ENCODE measurements around the gene MROH9.

GRCh38 chr1:171081763-171082201 lies 146.4 kb downstream of the MROH9 start:
- TF ChIP-seq ZNF791 (tag by site-specific recombination; IDR thresholded peaks at IDR 0.05): no peak
- TF ChIP-seq ZNF138 (tag by site-specific recombination; IDR thresholded peaks at IDR 0.05; ENCODE audit: borderline replicate concordance): no peak
- no peak for TF ChIP-seq ZNF639 (tag by site-specific recombination; IDR thresholded peaks at IDR 0.05)

Measured in HEK293 (cell line).